Renal cortex interstitium (tissue), 11 donors: ENCODE data around the gene CACNA1C. TPM values are rescaled to one million over a fixed set of nuclear protein-coding genes. Genes with fewer than 3 reads are reported as not detected.
A peak's percentile ranks its signal among the peaks of the same experiment; 100 is the strongest.
"Not testable (repeated sequence)": the region's sequence is repeated elsewhere in the genome, so short reads cannot be mapped to it uniquely, and the experiment has no call there.

Source experiments
- DNase-seq, 11 donors: peaks; one replicate each; pipeline ENCODE4 v3.0.0-alpha.2; 2013; ENCODE audit warnings: low read depth in 9 of 11, low spot score in 4 of 11; ENCODE audit errors: extremely low read depth in 1 of 11
- polyA plus RNA-seq, 3 donors: library from polyadenylated mRNA; unstranded; fragments of 120-200 nt; gene quantifications; one replicate each; pipeline ENCODE4 v1.2.1, GENCODE V29; 2013; ENCODE audit not compliant: insufficient read length in 3 of 3

CACNA1C gene
- polyA plus RNA-seq, 3 donors: 7.2 to 13.1 (median 7.8) TPM

GRCh38 chr12:2739832-2740641 is 687.2 kb downstream of the CACNA1C start:
- DNase-seq: peak in 4 of 11 donors; percentile 8 to 13 (median 12)

- DNase-seq: not testable (repeated sequence)
Observed at GRCh38 chr12:2742037-2742436, 689.2 kb downstream of the CACNA1C start.

- DNase-seq: no peak
Observed at GRCh38 chr12:2743478-2743877, 690.7 kb downstream of the CACNA1C start.

GRCh38 chr12:2745655-2746054 is 692.9 kb downstream of the CACNA1C start:
- no peak for DNase-seq

Other genes starting within 250 kb of the CACNA1C start
- gene LRTM2, start 232.4 kb upstream of the CACNA1C start, polyA plus RNA-seq: under 1 TPM; 0.30 to 0.62 (median 0.33) TPM
- gene CACNA2D4, start 134.3 kb upstream of the CACNA1C start, polyA plus RNA-seq: 1 to 10 TPM; 2.3 to 3.6 (median 2.5) TPM
- gene DCP1B, start 48.5 kb upstream of the CACNA1C start, polyA plus RNA-seq: 10 to 100 TPM; 29.3 to 32.1 (median 31.0) TPM